Nephron (organoid): Measurements from ENCODE around the gene PLA2G4E.
A peak's percentile ranks its signal among the peaks of the same experiment; 100 is the strongest.

ENCODE experiments used
- H3K27ac Mint-ChIP-seq, 3 experiments: 2 replicates each; pipeline ENCODE4 v1.8.0; 2020; ENCODE audit warnings: mixed read lengths in 3 of 3, mild to moderate bottlenecking in 2 of 3, moderate library complexity in 1 of 3
- H3K27me3 Mint-ChIP-seq: 2 replicates; pipeline ENCODE4 v1.8.0; 2021; ENCODE audit warnings: low read depth, mild to moderate bottlenecking, moderate library complexity, mixed read lengths
- H3K36me3 Mint-ChIP-seq: 2 replicates; pipeline ENCODE4 v1.8.0; 2020; ENCODE audit warnings: low read depth, mixed read lengths
- H3K4me1 Mint-ChIP-seq: 2 replicates; pipeline ENCODE4 v1.8.0; 2020; ENCODE audit warnings: mixed read lengths
- H3K4me3 Mint-ChIP-seq, 3 experiments: 2 replicates each; pipeline ENCODE4 v1.8.0; 2020; ENCODE audit warnings: mild to moderate bottlenecking in 3 of 3, mixed read lengths in 3 of 3, moderate library complexity in 2 of 3
- H3K9me3 Mint-ChIP-seq: 2 replicates; pipeline ENCODE4 v1.8.0; 2020; ENCODE audit warnings: mixed read lengths
- TF ChIP-seq, protein P1 (sequence below), 3 experiments: fragments of 200-600 bp; sonication (generic); IDR thresholded peaks; one replicate each; pipeline ENCODE4 v1.5.0; 2021; ENCODE audit warnings: antibody characterized with exemption in 3 of 3; ENCODE audit not compliant: unreplicated experiment in 3 of 3

PLA2G4E gene

DNA sequence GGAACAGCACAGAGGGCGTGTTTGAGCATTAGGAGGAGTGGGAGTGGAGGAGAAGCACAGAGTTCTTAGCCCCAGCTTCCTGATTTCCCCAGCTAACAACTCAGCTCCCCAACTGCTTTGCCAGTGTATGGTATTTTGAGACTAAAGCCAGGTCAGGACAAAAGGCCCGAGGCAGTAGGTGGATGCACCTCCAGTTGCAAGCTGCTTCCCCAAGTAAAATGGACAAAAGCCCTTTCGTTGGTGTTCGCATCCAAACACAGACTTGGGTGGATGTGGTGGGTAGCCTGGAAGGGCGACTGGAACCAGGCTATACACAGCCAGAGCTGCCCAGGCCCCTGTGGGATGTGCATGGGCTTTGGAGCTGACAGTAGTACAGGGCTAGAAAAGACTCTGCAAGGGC is 36.2 kb downstream of the PLA2G4E start:
- Mint-ChIP-seq H3K4me3 (no peak overlapping the region), H3K36me3 (no peaks in the 10 kb centered on the region), H3K27ac (peak overlapping the region in 1 of 3 experiments; percentile 24), H3K9me3 (no peaks in the 10 kb centered on the region), H3K27me3 (peaks cover 21% of the 10 kb centered on the region), H3K4me1 (peaks cover 22% of the 10 kb centered on the region)
- TF ChIP-seq, protein P1, sequence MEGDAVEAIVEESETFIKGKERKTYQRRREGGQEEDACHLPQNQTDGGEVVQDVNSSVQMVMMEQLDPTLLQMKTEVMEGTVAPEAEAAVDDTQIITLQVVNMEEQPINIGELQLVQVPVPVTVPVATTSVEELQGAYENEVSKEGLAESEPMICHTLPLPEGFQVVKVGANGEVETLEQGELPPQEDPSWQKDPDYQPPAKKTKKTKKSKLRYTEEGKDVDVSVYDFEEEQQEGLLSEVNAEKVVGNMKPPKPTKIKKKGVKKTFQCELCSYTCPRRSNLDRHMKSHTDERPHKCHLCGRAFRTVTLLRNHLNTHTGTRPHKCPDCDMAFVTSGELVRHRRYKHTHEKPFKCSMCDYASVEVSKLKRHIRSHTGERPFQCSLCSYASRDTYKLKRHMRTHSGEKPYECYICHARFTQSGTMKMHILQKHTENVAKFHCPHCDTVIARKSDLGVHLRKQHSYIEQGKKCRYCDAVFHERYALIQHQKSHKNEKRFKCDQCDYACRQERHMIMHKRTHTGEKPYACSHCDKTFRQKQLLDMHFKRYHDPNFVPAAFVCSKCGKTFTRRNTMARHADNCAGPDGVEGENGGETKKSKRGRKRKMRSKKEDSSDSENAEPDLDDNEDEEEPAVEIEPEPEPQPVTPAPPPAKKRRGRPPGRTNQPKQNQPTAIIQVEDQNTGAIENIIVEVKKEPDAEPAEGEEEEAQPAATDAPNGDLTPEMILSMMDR (IDR thresholded peaks at IDR 0.05; ENCODE audit: unreplicated experiment in 3 of 3), result no peak

DNA sequence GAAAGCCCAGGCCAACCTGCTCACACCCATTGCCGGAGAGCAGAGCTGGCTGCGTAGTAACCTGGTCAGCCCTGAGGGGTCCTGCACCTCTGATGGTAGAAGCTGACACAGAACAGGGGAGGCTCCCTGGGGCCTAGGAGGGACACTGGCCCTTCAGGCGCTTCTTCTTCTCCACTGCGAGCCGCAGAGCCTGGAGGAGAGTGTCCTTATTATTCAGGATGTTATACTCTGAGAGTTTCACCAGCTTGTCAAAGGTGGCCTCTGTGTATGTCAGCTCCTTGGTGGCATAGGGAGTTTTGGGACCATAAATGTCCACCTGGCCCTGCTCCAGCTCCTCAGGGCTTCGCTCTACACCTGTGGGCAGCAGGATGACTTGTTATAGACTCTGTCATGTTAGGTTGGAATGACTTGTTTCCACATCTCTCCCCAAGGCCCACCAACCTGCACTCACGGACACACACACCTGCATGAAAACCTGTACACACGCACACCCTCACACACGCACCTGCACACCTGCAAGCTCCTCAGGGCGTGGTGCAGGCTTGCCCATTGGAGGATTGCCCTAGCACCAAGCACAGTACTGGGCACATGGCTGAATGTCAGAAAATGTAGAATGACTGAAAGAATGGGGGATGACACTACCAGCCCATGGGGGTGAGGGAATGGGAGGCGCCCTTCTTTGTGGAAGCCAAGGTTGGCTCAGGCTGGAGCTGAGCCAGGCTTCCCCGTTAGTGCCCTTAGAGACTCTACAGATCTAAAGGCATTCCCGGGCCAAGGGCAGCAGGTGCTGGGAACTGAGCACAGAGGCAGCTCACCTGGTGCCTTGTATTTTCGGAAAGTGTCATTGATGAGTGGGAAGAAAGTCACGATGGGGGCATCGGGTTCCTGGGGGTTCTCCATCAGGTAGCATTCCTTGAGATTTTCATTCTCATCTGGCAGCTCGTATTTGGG is 36.9 kb downstream of the PLA2G4E start:
- Mint-ChIP-seq H3K27ac (peak overlapping the region in 1 of 3 experiments; percentile 24), H3K4me3 (no peak overlapping the region), H3K36me3 (no peaks in the 10 kb centered on the region), H3K4me1 (peaks cover 22% of the 10 kb centered on the region), H3K27me3 (peaks cover 19% of the 10 kb centered on the region), H3K9me3 (no peaks in the 10 kb centered on the region)
- TF ChIP-seq, protein P1 (IDR thresholded peaks at IDR 0.05; ENCODE audit: unreplicated experiment in 3 of 3), result no peak

DNA sequence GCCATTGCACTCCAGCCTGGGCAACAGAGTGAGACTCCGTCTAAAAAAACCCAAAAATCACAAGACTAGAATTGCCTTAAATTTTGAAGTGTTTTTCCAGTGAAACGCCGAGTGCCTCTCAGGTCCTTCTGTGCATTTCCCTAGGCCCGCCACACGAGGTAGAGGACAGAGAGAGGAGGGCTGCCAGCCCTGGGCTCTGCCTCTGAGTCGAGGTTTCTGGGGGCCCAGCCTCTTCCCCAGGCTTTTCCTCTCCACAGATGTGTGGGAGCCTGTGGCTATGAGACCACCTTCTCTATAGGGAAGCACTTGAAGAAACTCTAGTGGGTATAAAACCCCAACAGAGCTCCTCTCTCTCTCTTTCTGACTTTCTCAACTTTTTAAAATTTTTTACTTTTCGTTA is 37.6 kb downstream of the PLA2G4E start:
- Mint-ChIP-seq H3K27ac (no peak overlapping the region), H3K4me3 (no peak overlapping the region), H3K4me1 (peaks cover 22% of the 10 kb centered on the region), H3K27me3 (peaks cover 14% of the 10 kb centered on the region), H3K36me3 (no peaks in the 10 kb centered on the region), H3K9me3 (no peaks in the 10 kb centered on the region)
- TF ChIP-seq, protein P1 (IDR thresholded peaks at IDR 0.05; ENCODE audit: unreplicated experiment in 3 of 3), result no peak

DNA sequence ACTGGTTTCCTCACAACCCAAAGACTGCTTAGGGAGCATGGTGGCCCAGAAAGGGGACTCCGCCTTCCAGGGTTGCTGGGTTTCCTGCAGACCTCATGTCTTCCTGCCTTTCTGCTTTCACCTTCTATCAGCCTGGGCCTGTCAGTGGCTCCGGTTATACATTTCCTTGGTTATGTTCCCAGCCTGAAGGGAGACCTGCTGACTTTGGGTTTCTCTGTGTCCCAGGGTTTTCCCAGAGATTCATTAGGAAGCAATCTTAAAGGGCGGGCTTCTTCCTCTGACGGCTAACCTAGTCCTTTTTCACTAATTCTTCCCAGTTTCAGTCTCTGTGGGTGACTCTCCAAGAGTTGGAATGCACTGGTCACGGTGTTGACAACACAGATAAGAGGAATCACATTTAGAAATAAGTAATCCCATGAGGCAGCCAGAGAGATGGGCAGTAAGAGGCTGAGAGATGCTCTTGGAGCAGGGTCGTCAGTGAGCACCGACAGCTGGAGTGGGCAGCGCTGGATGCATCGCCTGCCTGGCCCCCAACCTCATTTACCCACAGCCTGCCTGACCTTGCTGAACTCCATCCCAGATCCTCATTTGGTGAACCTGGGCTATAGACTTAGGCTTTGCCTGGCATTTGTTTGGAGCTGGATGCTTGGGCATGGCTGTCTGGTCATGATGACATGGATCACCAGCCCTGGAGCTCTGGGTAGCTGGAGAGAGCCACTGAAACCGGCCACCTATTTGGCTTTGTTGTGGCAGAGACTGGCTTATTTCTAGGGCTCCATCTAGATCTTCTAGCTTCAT is 38.5 kb downstream of the PLA2G4E start:
- Mint-ChIP-seq H3K4me1 (peaks cover 22% of the 10 kb centered on the region), H3K27ac (peak overlapping the region in 1 of 3 experiments; percentile 39), H3K27me3 (peaks cover 12% of the 10 kb centered on the region), H3K9me3 (no peaks in the 10 kb centered on the region), H3K4me3 (no peak overlapping the region), H3K36me3 (no peaks in the 10 kb centered on the region)
- TF ChIP-seq, protein P1 (IDR thresholded peaks at IDR 0.05; ENCODE audit: unreplicated experiment in 3 of 3), result no peak

DNA sequence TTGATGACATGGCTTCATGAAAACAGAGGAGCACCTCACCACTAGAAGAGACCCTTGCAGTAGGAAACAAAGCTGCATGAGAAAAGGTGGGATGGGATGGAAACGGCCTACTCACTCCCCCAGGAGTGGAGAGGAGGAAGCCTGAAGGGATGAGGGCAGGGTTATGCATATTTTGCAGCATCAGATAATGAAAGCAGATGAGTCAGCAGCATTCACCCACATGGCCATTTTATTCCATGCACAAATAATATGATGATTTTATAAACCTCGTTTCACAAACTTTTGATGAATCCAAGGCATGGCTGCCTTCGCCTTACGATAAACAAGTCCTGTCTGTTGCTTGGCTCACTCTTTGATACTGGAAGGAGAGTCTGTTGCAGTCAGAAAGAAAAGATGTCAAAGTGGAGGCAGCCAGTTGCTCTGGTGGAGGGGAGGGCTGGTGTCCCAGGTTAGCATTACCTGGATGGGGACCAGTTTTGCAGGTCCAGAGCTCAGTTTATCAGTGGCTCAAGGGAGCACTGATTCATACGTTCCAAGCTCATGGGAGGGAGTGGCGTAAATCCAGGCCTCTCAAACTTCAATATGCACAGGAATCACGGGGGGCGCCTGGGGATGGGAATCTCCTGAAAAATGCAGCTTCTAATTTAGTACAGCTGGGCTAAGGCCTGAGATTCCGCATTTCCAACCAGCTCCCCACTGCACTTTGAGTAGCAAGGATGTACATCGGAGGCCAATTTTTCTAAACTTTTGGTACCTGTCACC is 39.3 kb downstream of the PLA2G4E start:
- Mint-ChIP-seq H3K4me3 (no peak overlapping the region), H3K27me3 (peaks cover 8% of the 10 kb centered on the region), H3K9me3 (no peaks in the 10 kb centered on the region), H3K27ac (peak overlapping the region in 2 of 3 experiments; percentile 21 to 89), H3K36me3 (no peaks in the 10 kb centered on the region), H3K4me1 (peaks cover 22% of the 10 kb centered on the region)
- TF ChIP-seq, protein P1 (IDR thresholded peaks at IDR 0.05; ENCODE audit: unreplicated experiment in 3 of 3), result no peak
